CD4-positive, alpha-beta T cell treated with Interleukin-12 subunit alpha and Interleukin-12 subunit beta, for 1 hour (primary cell): Measurements from ENCODE around the gene MFSD2A.
"Not testable (repeated sequence)": the region's sequence is repeated elsewhere in the genome, so short reads cannot be mapped to it uniquely, and the experiment has no call there.

Source experiments
- DNase-seq: peaks from one replicate; pipeline ENCODE4 v3.0.0-alpha.2; 2020

Gene MFSD2A

GRCh38 chr1:39969531-39970270 is 14.8 kb downstream of the MFSD2A start:
- DNase-seq: no peak

DNA sequence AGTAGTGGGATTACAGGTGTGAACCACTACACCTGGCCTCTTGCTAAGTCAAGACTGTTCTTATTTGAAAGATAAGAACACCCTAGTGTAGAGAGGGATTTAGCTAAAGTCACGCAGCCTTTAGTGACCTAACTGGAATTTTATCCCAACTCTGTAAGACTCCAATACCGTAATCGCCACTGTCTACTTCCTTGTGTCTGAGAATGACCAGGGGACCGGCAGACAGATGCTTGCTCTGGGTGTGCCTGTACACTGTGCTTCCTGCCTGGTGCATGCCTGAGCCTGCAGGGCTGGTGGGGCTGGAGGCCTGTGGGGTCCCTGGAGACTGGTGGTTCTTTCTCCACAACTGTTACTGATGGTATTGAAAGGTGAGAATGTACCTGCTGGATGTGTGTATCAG is 15.3 kb downstream of the MFSD2A start:
- DNase-seq: no peak

DNA sequence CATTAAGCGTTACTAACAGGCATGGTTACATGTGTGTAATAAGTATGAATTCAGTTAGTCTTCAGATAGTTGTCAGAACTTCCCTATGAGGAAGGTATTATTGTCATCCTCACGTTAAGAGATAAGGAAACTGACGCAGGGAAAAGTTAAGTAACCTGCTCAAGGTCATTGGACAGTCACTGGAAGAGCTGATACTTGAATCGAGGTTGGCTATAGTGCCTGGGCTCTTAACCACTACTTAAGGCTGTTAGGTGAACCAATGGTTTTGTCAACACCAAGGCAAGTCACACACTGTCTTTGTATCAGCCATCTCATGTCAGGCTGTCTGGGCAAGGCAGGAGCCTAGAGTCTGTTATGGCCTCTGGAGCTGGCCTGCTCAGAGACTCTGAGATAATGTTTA is 16.2 kb downstream of the MFSD2A start:
- no peak for DNase-seq

GRCh38 chr1:39973503-39974135 is 18.7 kb downstream of the MFSD2A start:
- peak; percentile 72 for DNase-seq

DNA sequence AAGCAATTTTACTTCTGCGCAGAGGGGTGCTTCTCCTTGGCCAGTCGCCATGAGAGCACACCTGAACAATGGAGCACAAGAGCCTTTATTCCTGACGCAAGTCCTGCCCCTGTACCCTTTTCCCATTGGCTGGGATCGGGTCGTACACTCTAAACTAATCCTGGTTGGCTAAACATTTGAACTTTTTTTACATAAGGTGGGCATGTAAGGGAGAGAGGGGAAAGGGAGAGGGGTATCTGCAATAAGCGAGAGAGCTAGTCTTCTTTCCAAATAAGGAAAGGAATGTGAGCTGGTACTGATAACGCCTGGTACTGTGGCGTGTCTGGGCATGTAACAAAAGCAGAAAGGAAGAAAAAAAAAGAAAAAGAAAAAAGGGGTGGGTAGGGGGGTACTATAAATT is 21.8 kb downstream of the MFSD2A start:
- no peak for DNase-seq

DNA sequence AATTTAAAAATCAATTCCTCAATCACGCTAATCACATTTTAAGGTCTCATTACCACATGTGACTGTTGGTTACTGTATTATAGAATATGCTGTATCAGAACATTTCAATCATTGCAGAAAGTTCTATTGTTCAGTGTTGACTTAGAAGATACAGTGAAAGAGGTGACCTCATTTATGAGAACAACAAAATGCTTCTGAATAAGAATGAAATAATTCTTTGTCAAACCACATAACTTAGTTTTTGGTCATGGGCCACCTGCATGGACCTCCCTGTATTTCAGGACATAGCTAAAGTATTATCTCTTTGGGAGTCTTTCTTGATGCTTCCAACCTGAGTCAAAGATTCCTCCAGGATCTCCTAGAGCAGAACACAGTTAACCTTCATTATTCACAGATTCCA is 22.3 kb downstream of the MFSD2A start:
- DNase-seq: no peak

GRCh38 chr1:39979654-39980053 is 24.7 kb downstream of the MFSD2A start:
- DNase-seq: no peak

- DNase-seq: no peak
Observed at GRCh38 chr1:39980555-39981313, 25.8 kb downstream of the MFSD2A start.

- no peak for DNase-seq
Observed at GRCh38 chr1:39981385-39981784, 26.4 kb downstream of the MFSD2A start.

GRCh38 chr1:39981945-39982344 is 27.0 kb downstream of the MFSD2A start:
- no peak for DNase-seq

- DNase-seq: not testable (repeated sequence)
Observed at GRCh38 chr1:39984480-39984879, 29.5 kb downstream of the MFSD2A start.

DNA sequence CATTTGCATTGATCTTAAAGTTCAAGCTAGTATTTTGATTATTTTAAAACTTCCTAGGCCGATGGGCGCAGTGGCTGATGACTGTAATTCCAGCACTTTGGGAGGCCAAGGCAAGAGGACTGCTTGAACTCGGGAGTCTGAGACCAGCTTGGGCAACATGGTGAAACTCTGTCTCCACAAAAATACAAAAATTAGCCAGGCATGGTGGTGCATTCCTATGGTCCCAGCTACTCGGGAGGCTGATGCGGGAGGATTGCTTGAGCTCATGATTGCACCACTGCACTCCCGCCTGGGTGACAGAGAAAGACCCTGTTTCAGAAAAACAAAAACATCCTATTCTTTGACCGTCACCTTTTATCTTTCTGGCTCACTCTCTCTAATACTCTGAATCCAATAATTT is 30.0 kb downstream of the MFSD2A start:
- no peak for DNase-seq

GRCh38 chr1:39987869-39988268 is 32.9 kb downstream of the MFSD2A start:
- no peak for DNase-seq

DNA sequence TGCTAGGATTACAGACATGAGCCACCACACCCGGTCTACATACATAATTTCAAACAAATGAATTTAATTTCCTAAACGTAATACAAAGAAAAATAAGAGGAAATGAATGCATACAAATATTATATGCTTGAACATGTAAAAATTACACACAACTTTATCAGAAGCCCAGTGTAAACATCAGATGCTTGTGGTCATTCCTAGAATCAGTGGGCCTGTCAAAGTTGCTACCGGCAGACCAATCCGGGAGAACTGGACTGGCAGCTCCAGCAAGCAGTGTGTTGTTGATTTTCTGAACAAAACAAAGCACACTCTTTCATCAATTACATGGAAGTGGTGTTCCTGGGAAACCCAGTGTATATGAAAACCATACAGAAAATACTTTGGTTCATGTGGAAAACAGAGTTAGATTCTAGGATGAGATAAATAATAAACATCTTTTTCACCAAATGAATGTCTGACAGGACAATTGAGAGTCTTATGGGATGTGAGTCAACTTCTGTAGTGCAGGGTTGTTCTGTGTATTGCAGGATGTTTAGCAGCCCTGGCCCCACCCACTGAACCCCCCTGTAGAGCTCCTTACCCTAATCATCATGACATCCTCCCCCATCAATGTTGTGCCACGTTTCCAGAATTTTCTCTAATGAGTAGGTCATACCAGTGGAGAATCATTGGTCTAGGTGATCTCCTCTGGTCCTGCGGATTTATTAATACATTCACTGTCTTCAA is 33.8 kb downstream of the MFSD2A start:
- no peak for DNase-seq

GRCh38 chr1:39990428-39990827 is 35.5 kb downstream of the MFSD2A start:
- no peak for DNase-seq

DNA sequence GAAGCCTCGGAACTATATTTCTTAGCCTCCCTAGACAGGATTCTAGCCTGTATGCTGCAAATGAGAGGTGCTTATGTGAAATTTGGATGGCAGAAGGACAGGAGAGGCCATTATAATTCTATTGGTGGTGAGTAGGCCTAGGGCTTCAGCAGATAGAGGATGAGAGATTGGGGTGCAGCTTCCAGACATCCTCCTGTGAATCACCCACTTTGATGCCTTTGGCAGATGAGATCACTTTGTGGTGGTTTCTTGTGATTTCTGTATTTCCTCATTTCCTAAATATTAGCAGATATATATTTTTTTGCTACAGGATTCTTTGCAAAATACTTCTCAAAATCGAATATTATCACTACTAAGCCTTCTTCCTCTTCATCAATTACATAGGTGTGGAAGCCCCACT is 37.3 kb downstream of the MFSD2A start:
- DNase-seq: no peak

DNA sequence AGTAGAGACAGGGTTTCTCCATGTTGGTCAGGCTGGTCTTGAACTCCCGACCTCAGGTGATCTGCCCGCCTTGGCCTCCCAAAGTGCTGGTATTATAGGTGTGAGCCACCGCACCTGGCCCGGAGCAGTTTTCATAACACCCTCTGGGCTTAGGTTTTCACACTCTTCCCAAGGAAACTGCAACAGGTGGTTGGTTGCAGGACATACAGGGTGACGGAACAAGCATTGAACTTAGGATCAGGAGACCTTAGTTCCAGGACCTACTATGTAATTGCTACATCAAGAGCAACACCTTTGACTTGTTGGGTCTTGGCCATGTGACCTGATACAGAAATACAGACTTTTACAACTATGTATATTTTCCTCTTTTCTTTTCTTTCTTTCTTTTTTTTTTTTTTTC is 37.9 kb downstream of the MFSD2A start:
- no peak for DNase-seq

GRCh38 chr1:39995973-39996393 is 41.0 kb downstream of the MFSD2A start:
- DNase-seq: peak; percentile 25

GRCh38 chr1:39996396-39997004 is 41.6 kb downstream of the MFSD2A start:
- DNase-seq: no peak

DNA sequence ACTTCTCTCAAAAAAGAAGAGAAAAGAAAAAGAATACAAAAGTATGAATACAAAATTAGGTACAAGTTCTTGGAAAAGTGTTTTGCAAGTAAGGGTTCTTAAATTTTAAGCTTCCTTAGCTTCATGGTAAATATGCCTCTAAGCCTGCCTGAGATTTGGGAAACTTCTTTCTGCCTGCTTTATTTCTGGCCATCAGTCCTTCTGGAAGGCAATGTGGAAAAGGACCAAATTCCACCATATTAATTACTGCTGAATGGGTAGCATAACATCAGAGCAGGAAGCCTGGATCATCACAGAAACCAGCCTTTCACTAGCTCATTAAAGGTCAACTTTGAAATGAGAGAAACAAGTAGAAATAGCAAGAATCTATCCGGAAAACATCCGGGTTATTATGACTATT is 46.5 kb downstream of the MFSD2A start:
- no peak for DNase-seq

- no peak for DNase-seq
Observed at GRCh38 chr1:40003156-40004093, 48.5 kb downstream of the MFSD2A start.

DNA sequence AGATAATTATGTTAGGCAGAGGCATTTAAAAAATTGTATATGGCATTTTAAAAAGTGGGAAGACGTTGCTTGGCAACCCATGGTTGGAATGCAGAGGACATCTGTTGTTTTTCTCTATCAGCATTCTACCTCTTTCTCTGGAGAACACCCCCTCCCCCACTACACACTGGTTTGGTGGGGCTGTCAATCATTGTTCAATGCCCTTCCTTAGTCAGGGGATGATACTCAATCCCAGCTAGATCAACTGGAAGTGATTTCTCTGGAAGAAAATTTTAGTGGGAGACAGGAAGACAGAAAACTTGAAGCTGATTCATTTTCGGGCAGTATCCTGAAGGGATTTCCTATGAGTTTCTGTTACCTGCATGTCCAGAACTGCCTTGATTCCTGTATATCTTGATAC is 49.9 kb downstream of the MFSD2A start:
- DNase-seq: no peak
